Hepatocyte (in vitro differentiated cells): ENCODE data around the gene TMEM134.

Experiments used
- CTCF ChIP-seq: fragments of 200-600 bp; sonication (generic); IDR thresholded peaks from 2 replicates; pipeline ENCODE4 v1.5.1; 2016; ENCODE audit warnings: antibody characterized with exemption, mild to moderate bottlenecking; ENCODE audit not compliant: poor library complexity
- EZH2 ChIP-seq: fragments of 200-600 bp; sonication (generic); IDR thresholded peaks from 2 replicates; pipeline ENCODE4 v1.6.1; 2016; ENCODE audit warnings: antibody characterized with exemption, mild to moderate bottlenecking, borderline replicate concordance
- EZH2phosphoT487 ChIP-seq: fragments of 200-600 bp; sonication (generic); IDR thresholded peaks from one replicate; pipeline ENCODE4 v1.6.1; 2018; ENCODE audit warnings: antibody characterized with exemption, mild to moderate bottlenecking, low read depth, moderate library complexity; ENCODE audit not compliant: unreplicated experiment, severe bottlenecking

- TF ChIP-seq CTCF (no peak), EZH2 (no peak), EZH2phosphoT487 (no peak)
Measured at GRCh38 chr11:67504005-67504949, 35.2 kb upstream of the TMEM134 start.
